Heart right ventricle (tissue), 16 donors: Measurements from ENCODE around the gene SLC2A6. TPM values are rescaled to one million over a fixed set of nuclear protein-coding genes. Genes with fewer than 3 reads are reported as not detected.

Source experiments
- ATAC-seq, 8 donors: fragments of 200-7000 bp; cut with Tn5 transposase; one replicate each; pipeline ENCODE4 v1.9.1; 2020; ENCODE audit warnings: mild to moderate bottlenecking in 8 of 8, moderate library complexity in 8 of 8, moderate number of reproducible peaks in 1 of 8
- DNase-seq, 2 donors: peaks; one replicate each; pipeline ENCODE4 v3.0.0-alpha.2; 2020
- H3K27ac ChIP-seq, 10 donors: fragments of 200-600 bp; sonication (generic) in 2 of 10; one replicate each; pipeline versions ENCODE4 v1.5.0 to v1.8.0; 2020 to 2022; ENCODE audit warnings: mild to moderate bottlenecking in 3 of 10
- H3K27me3 ChIP-seq, 7 donors: fragments of 200-600 bp; one replicate each; pipeline ENCODE4 v1.8.0; 2021 to 2022; ENCODE audit warnings: mild to moderate bottlenecking in 2 of 7
- H3K36me3 ChIP-seq, 9 donors: fragments of 200-600 bp; sonication (generic) in 1 of 9; one replicate each; pipeline versions ENCODE4 v1.5.0 to v1.8.0; 2020 to 2022; ENCODE audit warnings: mild to moderate bottlenecking in 2 of 9
- H3K4me1 ChIP-seq, 9 donors: fragments of 200-600 bp; sonication (generic) in 1 of 9; one replicate each; pipeline versions ENCODE4 v1.5.0 to v1.8.0; 2020 to 2022; ENCODE audit warnings: mild to moderate bottlenecking in 4 of 9
- H3K4me3 ChIP-seq, 10 donors: fragments of 200-600 bp; sonication (generic) in 2 of 10; one replicate each; pipeline versions ENCODE4 v1.5.0 to v1.8.0; 2020 to 2022; ENCODE audit warnings: mild to moderate bottlenecking in 7 of 10, moderate library complexity in 2 of 10
- H3K9me3 ChIP-seq, 11 donors: fragments of 200-600 bp in 10 of 11; sonication (generic) in 2 of 11; one replicate each; pipeline versions ENCODE4 v1.5.0 to v1.8.0; 2013 to 2022; ENCODE audit warnings: mild to moderate bottlenecking in 2 of 11, control low read depth in 1 of 11, moderate library complexity in 1 of 11
- CTCF ChIP-seq, 9 donors: fragments of 200-600 bp; sonication (generic) in 2 of 9; IDR thresholded peaks; one replicate each; pipeline versions ENCODE4 v1.5.0 to v1.8.0; 2021 to 2022; ENCODE audit warnings: antibody characterized with exemption in 9 of 9, mild to moderate bottlenecking in 5 of 9, moderate library complexity in 1 of 9
- WGBS, 2 donors: extraction: QIAGEN DNeasy Blood & Tissue Kit; methylation state at CpG; one replicate each; pipeline ENCODE4 v1.1.7; 2013; ENCODE audit warnings: inconsistent platforms in 1 of 2; 5-methylcytosine and 5-hydroxymethylcytosine counted together
- intact Hi-C, 10 donors: fragments of 100-400 bp; cut with DNase I; formaldehyde crosslinking; loops; one replicate each; pipeline versions ENCODE4 v1.11.1 to v1.14.2; 2022
- polyA plus RNA-seq, 2 donors: library from polyadenylated mRNA; stranded (reverse); fragments of 200-250 nt; gene quantifications; one replicate each; pipeline ENCODE4 v1.2.3, GENCODE V29; 2013
- total RNA-seq, 10 donors: library from RNA; stranded (reverse); fragmentation: NEBNext Ultra II Directional in 3 of 10; extraction: Animal tissue kit (Norgen Biotek cat#: 25700) in 3 of 10; gene quantifications; one replicate each; pipeline versions ENCODE4 v1.2.1 to v1.2.4, GENCODE V29; 2021 to 2023
- donor health status: Arrhythmogenic right ventricular cardiomyopathy.
- donor health status: ischemic (EF 13 %, LVEDD 7.1; RV severe dilation, severe dysfunction).
- donor health status: healthy with polysubstance abuse.
- donor health status: DM: no; HTN: yes; CAD: no.
- donor health status: DM: no; HTN: no; CAD: no.
- donor health status: ischemic (EF 25% LVEDD 6.9; RV normal size, moderate dysfunction).
- donor health status: ischemic (EF 25% LVEDD 5.7; RV mildly dilated, moderate dysfunction).
- donor health status: healthy.
- donor health status: DM: yes; HTN: yes; CAD: no.
- donor health status: Ischemic cardiomyopathy.
- donor health status: ischemic (EF 35%, LVEDD 5.7; RV mildly dilated, moderate dysfunction).
- donor health status: nonischemic (EF 11% LVEDD 7.7; RV severe dilation, severe dysfunction).
- donor health status: DM: yes; HTN: yes; CAD: no.
- donor health status: PGD.
- donor health status: ischemic (EF 29% LVEDD 5.4; RV normal size, mild dysfunction).
- donor health status: nonischemic (EF 23%, LVEDD 6.1; RV moderate dilation, normal function).

SLC2A6 gene
- total and polyA plus RNA-seq, 12 donors = 1.3 to 7.0 (median 2.5) TPM

- DNase-seq (no peak), ATAC-seq (no peak)
- no peaks in the 10 kb centered on the region for H3K9me3 ChIP-seq
- no peaks in the 10 kb centered on the region for H3K36me3 ChIP-seq
- H3K27ac ChIP-seq = no peak overlapping the region
- WGBS, 2 donors = 70 to 72% methylated on average over 7 of the region's 7 CpGs
- peaks cover under 1 to 5% (median 2%) of the 10 kb centered on the region in 9 donors for H3K4me1 ChIP-seq
- no peak overlapping the region for H3K4me3 ChIP-seq
- H3K27me3 ChIP-seq = peaks cover 0 to 16% (median 0%) of the 10 kb centered on the region in 7 donors
- TF ChIP-seq CTCF (IDR thresholded peaks at IDR 0.05) = no peak
- intact Hi-C loops = no loop called here
Measured at GRCh38 chr9:133519693-133520092, 40.8 kb upstream of the SLC2A6 start.

- 94% methylated on average over 27 of the region's 27 CpGs for WGBS, 2 donors
- Histone ChIP-seq H3K36me3 (no peaks in the 10 kb centered on the region), H3K9me3 (no peaks in the 10 kb centered on the region), H3K27ac (no peak overlapping the region), H3K4me1 (peaks cover 5 to 10% (median 7%) of the 10 kb centered on the region in 9 donors), H3K27me3 (peaks cover 0 to 16% (median 0%) of the 10 kb centered on the region in 7 donors), H3K4me3 (no peak overlapping the region)
- no peak for TF ChIP-seq CTCF (IDR thresholded peaks at IDR 0.05)
- DNase-seq (no peak), ATAC-seq (no peak)
- intact Hi-C loops = no loop called here
Measured at GRCh38 chr9:133518706-133519449, 40.0 kb upstream of the SLC2A6 start.

- Histone ChIP-seq H3K4me3 (no peak overlapping the region), H3K36me3 (no peaks in the 10 kb centered on the region), H3K27ac (no peak overlapping the region), H3K27me3 (peaks cover 0 to 16% (median 0%) of the 10 kb centered on the region in 7 donors), H3K4me1 (peaks cover 5 to 17% (median 13%) of the 10 kb centered on the region in 9 donors), H3K9me3 (no peaks in the 10 kb centered on the region)
- ATAC-seq = no peak
- 87 to 96% methylated on average over 5 of the region's 5 CpGs for WGBS, 2 donors
- no peak for TF ChIP-seq CTCF (IDR thresholded peaks at IDR 0.05)
- DNase-seq = no peak
- intact Hi-C loops = no loop called here
Measured at GRCh38 chr9:133518200-133518599, 39.3 kb upstream of the SLC2A6 start.

GRCh38 chr9:133517711-133518110, 38.8 kb upstream of the SLC2A6 start:
- no peaks in the 10 kb centered on the region for H3K9me3 ChIP-seq
- TF ChIP-seq CTCF (IDR thresholded peaks at IDR 0.05) = no peak
- H3K4me1 ChIP-seq = peaks cover 5 to 22% (median 15%) of the 10 kb centered on the region in 9 donors
- no peak overlapping the region for H3K4me3 ChIP-seq
- ATAC-seq (no peak), DNase-seq (no peak)
- WGBS, 2 donors = 82 to 83% methylated on average over 8 of the region's 8 CpGs
- H3K27me3 ChIP-seq = peaks cover 0 to 16% (median 0%) of the 10 kb centered on the region in 7 donors
- no peaks in the 10 kb centered on the region for H3K36me3 ChIP-seq
- no peak overlapping the region for H3K27ac ChIP-seq
- intact Hi-C loops = no loop called here
